CMK (cell line): ENCODE results near the gene ELMO3.

Experiments
- DNase-seq: peaks from one replicate; pipeline ENCODE4 v3.0.0-alpha.2; 2010; ENCODE audit warnings: low read depth

ELMO3 gene

DNA sequence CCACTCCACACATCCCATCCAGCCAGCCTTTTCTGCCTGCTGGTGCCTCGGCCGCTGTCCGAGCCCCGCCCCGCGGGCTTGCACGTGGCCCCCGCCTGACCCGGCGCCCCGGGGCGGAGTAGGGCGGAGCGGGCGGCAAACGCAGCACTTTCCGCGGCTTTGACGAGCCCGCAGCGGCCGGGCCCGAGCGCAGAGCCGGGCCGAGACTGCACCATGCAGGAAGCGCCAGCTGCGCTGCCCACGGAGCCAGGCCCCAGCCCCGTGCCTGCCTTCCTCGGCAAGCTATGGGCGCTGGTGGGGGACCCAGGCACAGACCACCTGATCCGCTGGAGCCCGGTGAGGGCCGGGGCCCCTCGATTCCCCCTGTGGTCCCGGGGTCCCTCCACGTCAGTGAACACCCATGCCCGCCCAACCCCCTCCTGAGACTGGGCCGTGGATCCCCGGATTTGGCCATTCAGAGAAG, 34.3 kb upstream of the ELMO3 start, which contains the start of gene HSF4:
TSS of gene HSF4 (plus strand) at position 147 of the 463 bp plus-strand sequence. CDS start at position 214, 67 bp downstream.
- no peak for DNase-seq

DNA sequence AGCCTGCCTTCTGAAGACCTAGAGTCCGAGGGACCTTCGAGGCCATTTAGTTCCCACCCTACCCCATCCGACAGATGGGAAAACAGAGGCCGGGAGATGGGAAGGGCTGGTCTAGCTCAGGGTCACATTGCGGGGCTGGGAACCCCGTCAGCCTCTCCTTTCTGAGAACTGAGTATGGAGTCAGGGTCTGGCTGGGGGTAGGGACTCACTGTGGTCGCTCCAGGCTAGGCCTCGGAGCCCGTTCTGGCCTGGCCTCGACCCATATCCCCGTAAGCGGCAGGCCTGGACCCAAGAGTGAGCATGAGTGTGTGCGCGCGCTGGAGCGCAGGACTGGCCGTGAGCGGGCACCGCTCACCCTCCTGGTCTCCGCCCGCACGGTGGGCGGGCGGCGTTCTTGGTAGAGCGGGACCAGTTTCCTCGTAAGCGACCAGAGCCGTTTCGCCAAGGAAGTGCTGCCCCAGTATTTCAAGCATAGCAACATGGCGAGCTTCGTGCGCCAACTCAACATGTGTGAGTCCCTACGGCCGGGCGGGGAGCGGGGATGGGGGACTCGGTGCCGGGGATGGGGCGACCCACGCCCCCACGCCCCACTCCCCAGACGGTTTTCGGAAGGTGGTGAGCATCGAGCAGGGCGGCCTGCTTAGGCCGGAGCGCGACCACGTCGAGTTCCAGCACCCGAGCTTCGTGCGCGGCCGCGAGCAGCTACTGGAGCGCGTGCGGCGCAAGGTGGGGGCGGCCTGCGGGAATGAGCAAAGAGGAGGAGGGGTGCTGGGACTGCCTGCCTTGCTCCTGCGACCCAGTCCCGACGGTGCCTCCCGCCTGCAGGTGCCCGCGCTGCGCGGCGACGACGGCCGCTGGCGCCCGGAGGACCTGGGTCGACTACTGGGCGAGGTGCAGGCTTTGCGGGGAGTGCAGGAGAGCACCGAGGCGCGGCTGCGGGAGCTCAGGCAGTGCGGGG, 33.5 kb upstream of the ELMO3 start:
- DNase-seq, result no peak

DNA sequence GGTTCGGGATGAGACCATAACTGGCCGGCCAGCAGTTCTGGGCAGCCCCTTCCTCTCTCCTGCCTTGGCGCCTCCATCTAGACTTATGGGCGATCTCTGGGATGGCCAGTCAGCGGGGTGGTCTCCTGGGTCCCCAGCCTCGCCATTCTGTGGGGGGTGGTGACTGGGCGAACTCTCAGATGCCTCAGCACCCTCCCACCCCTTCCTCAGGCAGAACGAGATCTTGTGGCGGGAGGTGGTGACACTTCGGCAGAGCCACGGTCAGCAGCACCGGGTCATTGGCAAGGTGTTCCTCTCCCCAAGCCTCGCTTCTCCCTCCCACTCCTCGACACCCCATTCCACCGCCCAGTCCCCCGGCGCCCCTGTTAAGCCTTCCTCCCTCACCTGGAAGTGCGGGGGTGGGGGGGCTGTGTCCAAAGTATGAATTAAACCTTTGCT, 32.8 kb upstream of the ELMO3 start:
- no peak for DNase-seq

DNA sequence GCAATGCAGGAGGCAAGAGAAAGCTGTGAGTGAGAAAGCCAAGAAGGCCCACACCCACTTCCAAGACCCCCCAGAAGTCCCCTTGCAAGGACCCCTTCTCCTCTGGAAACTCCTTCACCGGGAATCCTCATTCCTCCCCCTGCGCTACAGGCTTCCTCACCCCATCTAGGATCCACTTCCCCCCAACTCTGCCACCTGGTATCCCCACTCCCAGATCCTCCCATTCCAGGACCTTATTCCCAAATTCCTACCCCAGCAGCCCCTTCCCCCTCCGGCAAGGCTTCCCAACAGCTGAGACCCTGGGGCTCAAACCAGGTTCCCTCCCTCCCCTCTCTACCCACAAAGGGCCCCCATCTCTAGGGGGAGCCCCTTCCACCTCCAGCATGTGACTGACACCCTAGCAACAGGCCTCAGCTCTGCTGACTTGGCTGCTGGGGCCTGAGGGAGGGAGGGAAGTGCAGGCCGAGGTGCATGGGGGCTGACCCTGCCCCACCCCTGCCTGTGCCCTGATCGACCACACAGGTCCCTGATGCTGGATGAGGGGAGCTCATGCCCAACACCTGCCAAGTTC, 32.2 kb upstream of the ELMO3 start:
- DNase-seq, result no peak

DNA sequence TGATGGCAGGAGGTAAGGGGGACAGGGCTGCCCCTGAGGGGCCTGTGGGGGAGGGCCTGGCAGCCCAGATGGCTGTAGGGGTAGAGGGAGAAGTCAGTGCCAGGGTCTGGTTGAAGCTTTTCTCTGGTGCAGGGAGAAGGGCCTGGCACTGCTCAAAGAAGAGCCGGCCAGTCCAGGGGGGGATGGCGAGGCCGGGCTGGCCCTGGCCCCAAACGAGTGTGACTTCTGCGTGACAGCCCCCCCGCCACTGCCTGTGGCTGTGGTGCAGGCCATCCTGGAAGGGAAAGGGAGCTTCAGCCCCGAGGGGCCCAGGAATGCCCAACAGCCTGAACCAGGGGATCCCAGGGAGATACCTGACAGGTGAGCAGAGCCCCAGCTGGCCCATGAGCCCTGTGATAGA, 31.3 kb upstream of the ELMO3 start:
- no peak for DNase-seq

DNA sequence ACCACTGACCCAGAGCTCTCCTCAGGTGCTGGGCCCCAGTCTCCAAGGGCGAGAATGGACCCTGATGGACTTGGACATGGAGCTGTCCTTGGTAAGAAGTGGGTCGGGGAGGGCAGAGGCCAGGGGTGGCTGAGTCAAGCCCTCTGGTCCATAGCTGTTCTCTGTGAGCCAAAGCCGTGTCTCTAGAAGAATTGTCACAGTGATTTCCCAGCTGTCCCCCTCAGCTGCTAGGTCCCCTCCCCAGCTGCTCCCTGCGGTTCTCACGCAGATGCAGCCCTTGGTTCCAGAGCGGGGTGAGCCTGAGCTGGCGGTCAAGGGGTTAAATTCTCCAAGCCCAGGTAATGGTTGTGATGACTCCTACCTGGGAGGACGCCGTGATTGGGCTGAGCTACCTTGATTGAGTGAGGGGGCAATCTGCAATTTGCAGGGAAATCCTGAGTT, 29.9 kb upstream of the ELMO3 start:
- no peak for DNase-seq

DNA sequence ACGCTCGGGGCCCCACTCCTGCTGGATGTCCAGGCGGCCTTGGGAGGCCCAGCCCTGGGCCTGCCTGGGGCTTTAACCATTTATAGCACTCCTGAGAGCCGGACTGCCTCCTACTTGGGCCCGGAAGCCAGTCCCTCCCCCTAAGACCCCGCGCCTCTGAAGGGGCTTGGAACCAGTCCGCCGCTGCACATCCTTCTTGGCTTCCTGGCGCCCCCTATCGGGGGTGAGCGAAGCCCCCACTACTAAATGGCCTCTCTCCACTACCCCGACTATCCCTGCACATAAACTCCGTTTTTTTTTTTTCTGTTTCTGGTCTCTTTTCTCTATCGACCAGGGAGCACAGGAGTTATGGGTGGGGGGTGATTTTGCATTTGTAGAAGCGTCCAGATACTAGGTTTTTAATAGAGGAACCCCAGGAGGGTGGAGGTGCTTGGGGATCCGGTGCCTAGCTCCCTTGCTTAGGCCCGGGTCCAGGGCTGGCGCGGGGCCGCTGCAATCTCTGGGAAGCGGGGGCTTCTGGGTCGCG, 29.2 kb upstream of the ELMO3 start:
- no peak for DNase-seq

DNA sequence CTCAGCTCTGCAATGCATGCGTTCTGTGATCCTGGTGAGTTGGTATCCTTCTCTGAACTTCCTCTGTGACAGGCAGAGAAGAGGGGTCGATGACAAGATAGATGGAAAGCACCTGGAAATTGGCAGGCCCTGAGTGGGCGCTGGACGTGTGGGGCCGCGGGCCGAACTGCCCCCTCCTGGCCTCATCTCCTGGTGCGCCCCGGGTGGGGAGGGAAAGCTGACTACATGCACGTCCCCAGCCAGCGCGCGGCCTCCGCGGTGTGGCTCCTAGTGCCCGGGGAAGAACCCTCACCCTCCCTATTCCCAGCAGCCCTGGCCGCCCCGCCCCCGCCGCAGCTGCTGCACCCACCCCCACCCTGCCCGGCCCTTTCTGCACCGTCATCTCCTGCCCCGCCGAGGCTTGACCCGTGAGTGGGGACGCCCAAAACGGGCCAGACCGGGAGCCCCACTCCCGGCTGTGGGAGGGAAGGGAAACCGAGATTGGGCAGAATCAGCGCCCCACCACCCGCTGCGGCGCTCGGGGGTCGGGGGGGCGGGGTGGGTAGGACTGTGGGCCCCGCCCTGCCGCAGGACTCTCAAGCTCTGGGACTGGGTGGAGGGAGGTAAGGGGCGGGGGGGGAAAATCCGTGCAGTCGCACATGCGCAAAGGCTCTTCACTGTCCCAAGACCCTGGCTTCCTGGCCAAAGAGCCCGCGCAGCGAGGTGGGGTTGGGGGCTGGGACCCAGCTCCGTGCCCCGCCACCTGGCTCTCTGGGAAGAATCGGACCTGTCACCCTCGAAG, 28.6 kb upstream of the ELMO3 start, which contains the start of gene NOL3:
TSS of gene NOL3 (plus strand) at position 371 of the 781 bp plus-strand sequence.
- peak; percentile 67 for DNase-seq

DNA sequence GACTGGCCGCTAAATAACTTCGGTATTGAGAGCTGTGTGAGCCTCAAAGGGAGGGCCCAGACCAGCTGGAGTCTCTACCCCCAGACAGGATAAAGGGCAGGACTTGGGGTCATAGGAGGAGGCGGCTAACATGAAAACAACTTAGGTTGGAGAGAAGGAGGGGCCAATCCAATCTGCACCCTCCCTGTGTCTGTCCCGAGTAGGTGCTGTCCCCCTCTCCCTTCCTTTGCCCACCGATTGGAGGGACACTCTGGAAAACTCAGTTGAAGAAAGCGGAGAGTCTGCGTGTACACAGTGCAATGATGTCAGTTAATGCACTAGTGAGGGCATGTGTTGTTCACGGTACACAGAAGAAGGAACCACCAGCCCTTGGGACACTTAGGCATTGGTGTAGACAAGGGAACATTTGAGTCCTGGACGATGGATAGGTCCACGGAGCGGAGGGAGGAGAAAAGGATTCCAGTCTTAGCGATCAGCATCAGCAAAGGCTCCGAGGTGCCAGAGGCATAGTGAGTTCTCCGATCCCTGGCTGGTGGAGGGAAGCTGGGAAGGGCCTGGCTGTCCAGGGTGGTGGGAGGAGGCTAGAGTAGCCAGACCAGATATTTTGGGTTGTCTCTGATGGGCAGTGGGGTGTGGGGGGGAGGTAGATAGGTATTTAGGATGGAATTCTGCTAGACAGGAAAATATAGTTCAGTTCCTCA, 27.8 kb upstream of the ELMO3 start:
- DNase-seq, result no peak

DNA sequence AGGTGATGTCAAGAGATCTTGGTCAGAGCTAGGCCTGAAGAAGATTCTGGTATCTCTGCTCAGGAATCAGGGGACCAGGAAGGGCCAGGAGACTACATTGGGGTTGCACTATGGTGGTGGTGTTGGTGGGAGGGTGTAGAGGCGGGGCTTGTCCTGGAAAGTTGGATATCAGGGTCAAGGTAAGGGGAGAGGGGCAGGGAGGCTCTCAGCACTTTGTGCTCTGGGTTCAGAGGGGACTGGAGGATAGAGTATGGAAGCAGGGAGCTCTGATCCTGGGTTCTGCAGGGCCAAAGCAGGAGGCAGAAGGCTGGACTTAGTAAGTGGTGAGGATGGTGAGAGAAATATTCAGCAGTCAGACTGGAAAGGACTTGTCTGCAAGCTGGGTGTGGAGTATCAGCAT, 25.6 kb upstream of the ELMO3 start:
- no peak for DNase-seq

DNA sequence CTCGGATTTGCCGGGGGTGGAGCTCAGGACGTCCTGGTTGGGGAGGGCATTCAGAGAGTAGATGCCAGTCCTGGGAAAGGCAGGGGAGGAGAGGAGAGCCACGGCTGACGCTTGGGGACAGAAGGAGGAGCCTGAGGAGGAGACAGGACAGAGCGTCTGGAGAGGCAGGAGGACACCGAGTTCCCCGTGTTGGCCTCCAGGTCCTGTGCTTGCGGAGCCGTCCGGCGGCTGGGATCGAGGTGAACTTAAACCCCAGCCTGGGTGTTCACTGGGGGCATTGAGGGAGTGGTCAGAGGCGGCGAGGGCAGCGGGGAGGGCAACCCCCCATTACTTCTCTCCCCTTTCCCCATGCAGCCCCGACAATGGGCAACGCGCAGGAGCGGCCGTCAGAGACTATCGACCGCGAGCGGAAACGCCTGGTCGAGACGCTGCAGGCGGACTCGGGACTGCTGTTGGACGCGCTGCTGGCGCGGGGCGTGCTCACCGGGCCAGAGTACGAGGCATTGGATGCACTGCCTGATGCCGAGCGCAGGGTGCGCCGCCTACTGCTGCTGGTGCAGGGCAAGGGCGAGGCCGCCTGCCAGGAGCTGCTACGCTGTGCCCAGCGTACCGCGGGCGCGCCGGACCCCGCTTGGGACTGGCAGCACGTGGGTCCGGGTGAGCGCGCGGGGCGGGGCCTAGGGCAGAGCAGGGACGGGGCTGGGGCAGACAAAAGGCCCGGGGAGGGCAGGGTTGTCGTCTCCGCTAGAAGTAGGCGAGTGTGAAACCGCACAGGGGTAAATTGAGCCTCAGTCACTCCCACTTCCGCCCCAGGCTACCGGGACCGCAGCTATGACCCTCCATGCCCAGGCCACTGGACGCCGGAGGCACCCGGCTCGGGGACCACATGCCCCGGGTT, 24.9 kb upstream of the ELMO3 start:
- no peak for DNase-seq

DNA sequence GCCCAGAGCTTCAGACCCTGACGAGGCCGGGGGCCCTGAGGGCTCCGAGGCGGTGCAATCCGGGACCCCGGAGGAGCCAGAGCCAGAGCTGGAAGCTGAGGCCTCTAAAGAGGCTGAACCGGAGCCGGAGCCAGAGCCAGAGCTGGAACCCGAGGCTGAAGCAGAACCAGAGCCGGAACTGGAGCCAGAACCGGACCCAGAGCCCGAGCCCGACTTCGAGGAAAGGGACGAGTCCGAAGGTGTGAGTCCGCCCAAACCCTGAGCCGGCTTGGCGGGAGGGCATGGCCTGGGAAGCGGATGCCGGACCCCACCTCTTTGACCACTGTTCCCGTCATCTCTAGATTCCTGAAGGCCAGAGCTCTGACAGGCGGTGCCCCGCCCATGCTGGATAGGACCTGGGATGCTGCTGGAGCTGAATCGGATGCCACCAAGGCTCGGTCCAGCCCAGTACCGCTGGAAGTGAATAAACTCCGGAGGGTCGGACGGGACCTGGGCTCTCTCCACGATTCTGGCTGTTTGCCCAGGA, 24.2 kb upstream of the ELMO3 start:
- no peak for DNase-seq

DNA sequence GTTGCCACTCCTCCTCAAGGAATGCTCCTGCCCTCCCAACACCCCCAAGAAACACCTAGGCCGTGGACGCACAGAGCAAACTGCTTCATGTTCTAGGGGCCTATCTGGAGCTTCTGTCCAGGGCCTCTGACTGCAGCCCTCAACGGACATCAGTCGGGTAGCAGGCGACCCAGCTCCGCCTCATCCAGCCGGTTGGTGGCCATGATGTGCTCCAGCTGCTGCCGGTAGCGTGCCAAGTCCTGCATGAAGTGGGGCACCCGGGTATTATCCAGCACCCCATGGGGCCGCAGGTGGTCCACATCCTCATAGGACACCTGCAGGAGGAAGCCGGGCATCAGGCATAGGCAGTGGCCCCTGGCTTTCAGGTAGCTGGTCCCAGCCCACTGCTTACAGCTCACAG, 22.3 kb upstream of the ELMO3 start:
- no peak for DNase-seq

DNA sequence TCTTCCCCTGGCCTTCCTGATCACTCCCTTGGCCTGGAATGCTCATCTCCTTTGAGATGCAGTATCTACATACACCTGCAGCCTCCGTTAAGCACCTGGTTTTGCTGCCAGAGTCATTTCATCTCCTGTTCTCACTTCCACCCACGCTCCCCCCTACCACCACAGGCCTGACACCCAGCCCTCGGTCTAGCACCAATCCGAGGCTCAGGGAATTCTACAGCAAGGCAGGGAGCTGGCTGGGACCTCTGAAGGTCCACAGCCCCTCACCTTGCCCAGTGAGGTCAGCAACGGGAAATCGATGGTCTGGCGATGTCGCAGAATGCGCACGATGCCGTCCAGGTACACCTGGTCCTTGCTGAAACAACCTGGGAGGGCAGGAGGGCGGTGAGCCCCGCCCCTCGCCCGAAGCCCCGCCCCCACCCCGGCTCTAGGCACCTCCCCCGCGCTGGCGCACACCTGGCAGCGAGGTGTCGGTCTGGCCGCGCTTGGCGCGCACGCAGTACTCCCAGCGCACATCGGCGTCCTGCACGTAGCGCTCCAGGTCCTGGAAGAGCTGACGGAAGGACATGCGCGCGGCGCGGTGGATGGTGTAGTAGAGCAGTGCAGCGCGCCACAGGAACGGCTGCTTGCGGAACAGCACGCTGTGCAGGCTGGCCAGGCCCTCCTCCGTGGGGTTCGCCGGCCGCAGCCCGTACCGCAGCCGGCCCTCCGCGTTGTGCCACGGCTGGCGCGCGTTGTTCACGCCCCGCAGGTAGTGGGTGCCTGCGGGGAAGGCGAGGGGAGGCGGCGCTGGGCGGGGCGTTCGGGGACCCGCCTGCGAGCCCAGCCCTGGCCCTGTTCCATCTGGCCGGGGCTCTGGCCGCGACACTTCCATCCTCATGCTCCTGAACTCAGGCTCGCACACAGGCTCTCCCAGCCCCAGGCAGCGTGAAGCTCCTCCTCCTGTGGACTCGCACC, 20.9 kb upstream of the ELMO3 start:
- DNase-seq, result no peak

DNA sequence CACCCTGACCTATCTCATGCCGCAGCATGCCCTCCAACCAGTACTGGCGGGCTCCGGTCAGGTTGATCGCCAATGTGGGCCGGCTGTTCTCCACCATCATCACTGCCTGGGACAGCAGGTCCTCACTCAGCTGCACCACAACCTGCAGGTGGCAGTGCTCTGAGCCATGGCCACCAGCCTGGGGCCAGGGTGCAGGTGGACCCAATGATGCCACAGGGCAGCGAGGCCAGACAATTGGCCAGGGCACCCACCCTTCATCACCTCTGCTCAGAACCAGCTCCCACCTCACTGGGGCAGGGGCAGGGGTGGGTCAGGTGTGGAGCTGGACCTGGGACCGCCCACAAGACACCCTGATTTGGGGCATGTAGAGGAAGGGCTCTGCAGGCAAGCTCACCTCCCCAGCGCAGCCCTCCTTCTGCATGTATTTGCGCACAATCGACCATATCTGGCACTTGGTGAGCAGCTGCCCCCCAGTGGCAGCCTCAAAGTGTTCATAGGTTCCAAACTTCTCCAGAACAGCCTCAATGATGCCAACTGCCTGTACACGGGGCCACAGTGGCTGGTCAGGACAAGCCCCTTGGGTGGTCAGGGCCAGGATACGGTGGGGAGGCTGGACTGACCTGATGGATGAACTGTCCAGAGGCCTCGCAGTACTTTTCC, 19.4 kb upstream of the ELMO3 start:
- DNase-seq, result no peak

DNA sequence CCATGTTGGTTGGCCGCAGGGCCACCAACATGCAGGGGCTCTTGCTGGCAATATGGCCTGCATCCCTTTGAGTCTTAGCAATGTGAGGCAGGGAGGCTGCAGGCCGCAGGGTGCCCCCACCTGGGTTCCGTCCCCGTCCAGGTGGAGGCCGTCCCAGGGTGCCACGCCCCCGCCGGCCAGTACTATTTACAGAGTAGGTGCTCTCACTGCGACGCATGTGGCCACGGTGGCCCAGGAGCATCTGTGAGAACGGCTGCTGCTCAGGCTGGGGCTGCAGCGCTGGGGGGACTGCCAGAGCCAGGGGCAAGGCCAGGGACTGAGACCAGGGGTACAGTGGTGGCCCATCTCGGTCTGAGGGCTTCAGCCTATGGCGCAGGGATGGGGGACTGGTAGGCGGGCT, 18.8 kb upstream of the ELMO3 start:
- DNase-seq, result no peak

DNA sequence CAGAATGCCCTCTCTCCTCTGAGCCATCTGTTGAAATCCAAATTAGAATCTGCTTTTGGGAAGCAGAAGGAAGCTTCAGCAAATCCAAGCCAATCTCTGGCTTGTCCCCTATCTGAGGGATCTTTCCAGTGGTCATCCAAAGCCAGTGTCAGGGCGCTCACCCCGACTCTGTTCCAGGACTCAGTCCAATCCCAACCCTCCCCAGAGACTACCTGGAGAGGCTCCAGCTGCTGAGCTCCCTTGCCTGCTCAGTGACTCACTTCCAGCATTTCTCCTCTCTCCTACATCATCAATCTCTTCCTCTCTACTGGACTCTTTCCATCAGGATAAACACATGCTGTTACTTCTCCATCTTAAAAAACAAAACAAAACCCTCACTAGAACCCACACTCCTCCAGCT, 17.6 kb upstream of the ELMO3 start:
- DNase-seq, result no peak

DNA sequence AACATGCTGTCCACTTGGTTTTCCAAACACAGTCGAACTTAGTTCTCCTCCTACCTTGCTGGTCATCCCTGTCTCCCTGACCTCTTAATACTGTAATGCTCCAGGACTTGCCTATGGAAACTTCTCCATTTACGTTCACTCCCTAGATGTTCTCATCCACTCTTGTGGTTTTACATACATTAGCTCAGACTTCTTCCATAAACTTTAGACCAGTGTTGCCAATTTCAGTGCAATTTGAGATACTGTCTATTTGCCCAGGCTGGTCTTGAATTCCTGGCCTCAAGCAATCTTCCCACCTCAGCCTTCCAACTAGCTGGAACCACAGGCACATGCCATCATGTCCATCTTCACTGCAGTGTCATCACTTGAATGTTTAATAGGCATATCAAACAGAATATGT, 16.6 kb upstream of the ELMO3 start:
- no peak for DNase-seq

DNA sequence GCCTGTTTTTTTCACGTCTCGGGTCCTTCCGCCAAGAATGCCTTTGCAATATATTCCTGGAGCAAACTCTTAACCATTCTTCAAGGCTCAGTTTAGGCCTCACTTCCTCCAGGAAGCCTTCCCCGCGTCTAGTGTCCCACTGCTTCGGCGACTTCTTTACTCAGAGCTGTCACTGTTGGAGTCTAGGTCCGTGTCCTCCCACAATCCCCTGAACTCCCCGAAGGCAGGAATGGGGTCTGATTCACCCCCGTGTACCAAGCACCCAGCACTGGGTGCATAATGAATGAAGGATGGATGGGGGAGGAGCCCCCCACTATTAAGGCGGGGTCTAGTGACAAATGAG, 15.7 kb upstream of the ELMO3 start:
- no peak for DNase-seq
